ENCODE results near the gene GSAP.
"Not testable (repeated sequence)": the region's sequence is repeated elsewhere in the genome, so short reads cannot be mapped to it uniquely, and the experiment has no call there.

The GSAP gene

DNA sequence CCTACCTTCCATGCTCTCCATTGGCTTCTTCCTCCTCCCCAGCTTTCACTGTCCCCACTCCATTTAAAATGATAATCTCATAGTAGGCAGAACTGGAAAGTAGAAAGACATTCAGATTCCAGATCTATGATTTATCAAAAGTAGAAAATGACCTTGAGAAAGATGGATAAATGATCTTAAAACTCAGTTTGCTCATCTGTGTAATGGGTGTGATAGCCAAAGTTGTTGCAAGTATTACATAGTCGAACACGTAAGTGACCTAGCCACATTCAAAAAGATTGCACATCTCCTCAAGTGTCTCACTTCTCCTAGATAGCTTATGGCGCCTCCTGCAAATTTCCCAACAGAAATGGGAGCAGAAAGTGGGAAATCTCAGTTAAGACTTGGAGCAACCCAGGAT lies 126.8 kb downstream of the GSAP start:
- TF ChIP-seq, protein P1, sequence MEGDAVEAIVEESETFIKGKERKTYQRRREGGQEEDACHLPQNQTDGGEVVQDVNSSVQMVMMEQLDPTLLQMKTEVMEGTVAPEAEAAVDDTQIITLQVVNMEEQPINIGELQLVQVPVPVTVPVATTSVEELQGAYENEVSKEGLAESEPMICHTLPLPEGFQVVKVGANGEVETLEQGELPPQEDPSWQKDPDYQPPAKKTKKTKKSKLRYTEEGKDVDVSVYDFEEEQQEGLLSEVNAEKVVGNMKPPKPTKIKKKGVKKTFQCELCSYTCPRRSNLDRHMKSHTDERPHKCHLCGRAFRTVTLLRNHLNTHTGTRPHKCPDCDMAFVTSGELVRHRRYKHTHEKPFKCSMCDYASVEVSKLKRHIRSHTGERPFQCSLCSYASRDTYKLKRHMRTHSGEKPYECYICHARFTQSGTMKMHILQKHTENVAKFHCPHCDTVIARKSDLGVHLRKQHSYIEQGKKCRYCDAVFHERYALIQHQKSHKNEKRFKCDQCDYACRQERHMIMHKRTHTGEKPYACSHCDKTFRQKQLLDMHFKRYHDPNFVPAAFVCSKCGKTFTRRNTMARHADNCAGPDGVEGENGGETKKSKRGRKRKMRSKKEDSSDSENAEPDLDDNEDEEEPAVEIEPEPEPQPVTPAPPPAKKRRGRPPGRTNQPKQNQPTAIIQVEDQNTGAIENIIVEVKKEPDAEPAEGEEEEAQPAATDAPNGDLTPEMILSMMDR (IDR thresholded peaks at IDR 0.05; ENCODE audit: low read depth, low read length), result no peak

DNA sequence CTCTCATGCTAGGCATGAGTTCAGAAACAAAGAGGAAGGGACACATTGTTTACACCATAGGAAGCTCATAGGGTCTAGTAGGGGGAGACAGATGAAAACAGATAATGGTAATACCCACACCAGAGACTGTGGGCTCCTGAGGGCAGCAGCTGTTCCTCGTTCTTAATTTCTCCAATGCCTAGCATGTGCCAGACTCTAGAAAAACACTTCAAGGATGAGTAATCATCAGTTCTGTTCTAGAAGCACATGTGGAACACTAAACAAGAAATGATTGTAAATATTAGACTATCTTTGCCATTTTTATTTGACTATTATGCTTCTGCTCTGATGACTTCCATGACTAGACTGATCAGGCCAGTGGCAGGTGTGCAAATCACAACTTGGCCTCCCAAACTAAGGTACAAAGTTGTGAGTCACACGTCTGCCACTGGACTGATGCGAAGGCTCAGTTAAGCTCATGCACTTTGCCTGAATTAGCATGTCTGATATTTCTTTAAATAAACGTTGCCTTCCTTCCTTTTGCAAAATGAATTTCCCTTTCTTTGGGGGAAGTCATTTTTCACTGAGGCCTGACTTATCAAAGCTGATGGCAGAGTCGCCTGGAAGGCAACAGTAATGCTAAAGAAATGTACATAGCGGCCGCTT lies 127.4 kb downstream of the GSAP start:
- TF ChIP-seq, protein P1 (IDR thresholded peaks at IDR 0.05; ENCODE audit: low read depth, low read length), result no peak
- no peak overlapping the region for H3K4me3 ChIP-seq (ENCODE audit: low read depth, low read length)

More for the DNA sequence above, 126.8 kb downstream of the GSAP start:
- no peak overlapping the region for H3K4me3 ChIP-seq (ENCODE audit: low read depth, low read length)

DNA sequence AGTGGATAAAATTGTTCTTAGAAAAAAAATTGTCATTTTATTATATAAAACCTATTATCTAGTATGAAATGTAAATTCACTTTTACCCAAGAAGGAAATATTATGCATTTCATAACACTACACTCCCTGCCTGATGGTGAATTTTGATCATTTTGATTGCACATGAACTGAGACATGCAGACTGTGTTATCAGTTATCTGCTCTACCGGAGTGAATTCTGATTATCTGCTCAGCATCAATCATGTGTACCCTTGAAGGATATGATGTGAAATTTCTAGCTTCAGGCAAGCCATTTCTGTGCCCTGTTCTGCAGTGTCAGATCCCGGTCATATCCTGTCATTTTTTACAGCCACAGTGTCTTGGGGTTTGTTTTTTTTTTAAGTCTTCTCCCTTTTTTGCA lies 131.5 kb downstream of the GSAP start:
- no peak overlapping the region for H3K4me3 ChIP-seq (ENCODE audit: low read depth, low read length)
- TF ChIP-seq, protein P1 (IDR thresholded peaks at IDR 0.05; ENCODE audit: low read depth, low read length), result no peak

DNA sequence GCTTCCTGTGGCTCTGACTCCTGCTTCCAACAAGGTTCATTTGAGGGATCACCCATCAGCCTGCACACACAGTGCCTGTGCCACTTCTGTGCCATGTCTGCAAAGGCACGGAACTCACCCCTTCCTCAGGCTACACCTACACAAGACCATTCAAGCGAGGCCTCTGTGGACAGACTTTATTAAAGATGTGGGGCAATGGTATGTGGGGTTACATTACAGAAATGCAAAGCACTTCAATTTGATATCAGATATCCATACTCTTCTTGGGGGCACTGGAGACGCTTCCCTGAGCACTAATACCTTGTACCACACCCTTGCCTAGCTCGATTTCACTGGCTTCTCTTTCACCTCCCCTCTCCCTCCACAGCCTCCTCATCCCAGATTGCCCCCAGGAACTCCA lies 132.1 kb downstream of the GSAP start:
- TF ChIP-seq, protein P1 (IDR thresholded peaks at IDR 0.05; ENCODE audit: low read depth, low read length), result no peak
- H3K4me3 ChIP-seq (ENCODE audit: low read depth, low read length), result no peak overlapping the region

DNA sequence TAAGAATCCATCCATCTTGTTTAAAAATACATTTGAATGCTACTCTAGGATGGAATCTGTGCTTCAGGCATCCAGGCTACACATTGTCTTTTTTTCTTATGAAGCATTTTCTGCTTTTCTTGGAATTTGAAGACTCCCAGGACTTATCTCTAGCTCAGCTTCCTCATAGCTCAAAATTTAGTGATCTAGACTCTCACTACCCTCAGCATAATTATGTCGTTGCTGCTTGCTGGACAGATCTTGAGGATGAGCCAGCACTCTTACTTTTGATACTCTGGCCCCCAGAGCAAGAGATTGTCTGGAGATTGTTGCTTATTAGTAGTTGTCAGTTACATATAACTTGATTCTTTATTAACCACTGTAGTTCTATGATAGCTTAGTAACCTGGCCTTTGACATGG lies 133.3 kb downstream of the GSAP start:
- H3K4me3 ChIP-seq (ENCODE audit: low read depth, low read length), result no peak overlapping the region
- TF ChIP-seq, protein P1 (IDR thresholded peaks at IDR 0.05; ENCODE audit: low read depth, low read length), result no peak

DNA sequence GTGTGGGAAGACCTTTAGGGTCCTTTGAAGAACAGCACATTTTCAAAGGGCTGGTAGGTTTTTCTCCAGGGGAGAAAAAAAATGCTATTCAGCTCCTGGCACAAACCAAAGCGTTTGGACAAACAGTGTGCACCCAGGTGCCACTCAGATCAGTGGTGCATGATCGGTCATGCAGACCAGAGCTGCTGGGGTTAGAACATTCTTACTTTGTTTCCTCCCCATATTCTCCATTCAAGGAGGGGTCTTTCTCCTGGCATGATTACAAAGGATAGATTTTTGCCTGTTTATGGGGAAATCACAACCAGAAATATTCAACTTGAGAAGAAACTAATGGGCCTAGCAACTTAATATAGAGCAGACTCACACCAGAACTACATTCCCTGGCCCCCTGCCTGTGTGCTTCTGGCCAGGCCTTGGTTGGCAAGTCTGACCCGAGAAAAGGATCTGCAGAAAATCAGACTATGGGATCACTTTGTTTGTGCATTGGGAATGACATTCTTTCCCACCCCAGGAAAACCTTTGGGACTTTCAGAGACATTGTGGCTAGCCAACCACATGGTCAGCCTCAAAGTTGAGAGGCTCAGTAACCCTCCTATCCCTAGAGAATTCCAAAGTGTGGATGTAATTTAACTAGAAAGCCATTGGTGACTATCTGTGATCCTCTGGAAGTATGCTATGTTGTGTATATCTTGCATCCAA lies 134.2 kb downstream of the GSAP start:
- H3K4me3 ChIP-seq (ENCODE audit: low read depth, low read length), result no peak overlapping the region
- TF ChIP-seq, protein P1 (IDR thresholded peaks at IDR 0.05; ENCODE audit: low read depth, low read length), result no peak

DNA sequence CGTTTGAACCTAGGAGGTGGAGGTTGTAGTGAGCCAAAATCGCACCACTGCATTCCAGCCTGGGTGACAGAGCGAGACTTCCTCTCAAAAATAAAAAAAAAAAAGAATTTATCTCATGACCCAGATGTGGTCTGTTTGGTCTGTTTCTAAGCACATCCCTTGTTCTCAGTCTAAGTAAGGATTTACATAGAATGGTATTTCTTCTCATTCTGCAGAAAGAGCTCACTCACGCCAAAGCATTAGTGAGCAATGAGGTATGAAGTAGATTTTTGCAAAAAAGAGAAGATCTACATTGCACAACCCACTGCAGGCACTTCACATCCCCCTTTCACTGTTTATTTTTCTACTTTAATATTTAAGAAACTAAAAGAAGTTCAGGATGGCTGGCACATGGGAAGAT lies 140.0 kb downstream of the GSAP start:
- TF ChIP-seq, protein P1 (IDR thresholded peaks at IDR 0.05; ENCODE audit: low read depth, low read length), result no peak
- H3K4me3 ChIP-seq (ENCODE audit: low read depth, low read length), result no peak overlapping the region

DNA sequence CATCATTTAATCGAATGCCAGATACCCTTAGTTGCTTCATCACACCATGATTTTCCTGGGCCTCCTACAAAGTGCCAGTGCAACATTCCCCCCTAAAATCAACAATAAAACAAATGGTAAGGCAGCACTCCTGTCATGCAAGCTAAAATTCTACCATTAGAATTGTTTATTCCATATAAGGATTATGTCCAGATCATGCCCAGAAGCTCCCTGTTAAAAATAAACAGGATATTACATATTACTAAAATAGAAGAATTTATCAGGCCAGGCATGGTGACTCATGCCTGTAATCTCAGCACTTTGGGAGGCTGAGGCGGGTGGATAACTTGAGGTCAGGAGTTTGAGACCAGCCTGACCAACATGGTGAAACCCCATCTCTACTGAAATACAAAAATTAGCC lies 140.5 kb downstream of the GSAP start:
- not testable (repeated sequence) for H3K4me3 ChIP-seq (ENCODE audit: low read depth, low read length)
